ENCODE measurements around the gene CYP2A6.
"Not testable (repeated sequence)": the region's sequence is repeated elsewhere in the genome, so short reads cannot be mapped to it uniquely, and the experiment has no call there.

CYP2A6 gene

DNA sequence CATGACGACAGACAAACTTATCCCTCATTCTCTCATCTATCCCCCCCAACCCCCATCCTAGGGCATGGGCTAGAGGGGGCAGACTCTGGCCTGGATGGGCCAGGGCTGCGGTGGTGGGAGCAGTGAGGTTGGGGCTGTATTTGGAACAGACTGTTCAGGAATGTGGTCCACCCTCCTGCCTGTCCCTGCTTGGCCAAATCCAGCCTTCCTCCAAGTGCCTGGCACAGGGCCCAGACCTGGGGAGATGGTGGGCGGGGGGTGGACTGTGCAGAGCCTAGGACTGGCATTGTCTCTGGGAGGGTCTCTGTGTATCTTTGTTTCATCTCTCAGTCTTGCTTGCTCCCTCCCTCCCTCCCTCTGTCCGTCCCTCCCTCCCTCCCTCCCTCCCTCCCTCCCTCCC lies 37.1 kb downstream of the CYP2A6 start:
- Mint-ChIP-seq H3K9me3 (no peaks in the 10 kb centered on the region), H3K36me3 (ENCODE audit: low read depth) (peaks cover 3% of the 10 kb centered on the region), H3K4me3 (peak overlapping the region; percentile 49), H3K4me1 (ENCODE audit: low read depth) (peaks cover 40% of the 10 kb centered on the region), H3K27ac (no peak overlapping the region), H3K27me3 (peaks cover 3% of the 10 kb centered on the region)

DNA sequence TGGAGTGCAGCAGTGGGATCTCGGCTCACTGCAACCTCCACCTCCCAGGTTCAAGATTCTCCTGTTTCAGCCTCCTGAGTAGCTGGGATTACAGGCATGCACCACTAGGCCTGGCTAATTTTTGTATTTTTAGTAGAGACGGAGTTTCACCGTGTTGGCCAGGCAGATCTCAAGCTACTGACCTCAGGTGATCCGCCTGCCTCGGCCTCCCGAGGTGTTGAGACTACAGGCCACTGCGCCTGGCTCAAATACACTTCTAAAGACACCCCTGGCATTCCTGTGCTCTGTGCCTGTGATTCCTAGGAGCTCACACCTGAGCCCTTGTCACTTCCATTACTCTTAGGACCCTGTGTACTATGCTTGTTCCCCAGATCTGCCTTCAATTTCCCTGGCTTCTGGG lies 37.7 kb downstream of the CYP2A6 start:
- not testable (repeated sequence) for H3K9me3 Mint-ChIP-seq; H3K27ac Mint-ChIP-seq; H3K36me3 Mint-ChIP-seq (ENCODE audit: low read depth); H3K27me3 Mint-ChIP-seq
- Mint-ChIP-seq H3K4me1 (ENCODE audit: low read depth) (peaks cover 39% of the 10 kb centered on the region), H3K4me3 (peak overlapping the region; percentile 49)

DNA sequence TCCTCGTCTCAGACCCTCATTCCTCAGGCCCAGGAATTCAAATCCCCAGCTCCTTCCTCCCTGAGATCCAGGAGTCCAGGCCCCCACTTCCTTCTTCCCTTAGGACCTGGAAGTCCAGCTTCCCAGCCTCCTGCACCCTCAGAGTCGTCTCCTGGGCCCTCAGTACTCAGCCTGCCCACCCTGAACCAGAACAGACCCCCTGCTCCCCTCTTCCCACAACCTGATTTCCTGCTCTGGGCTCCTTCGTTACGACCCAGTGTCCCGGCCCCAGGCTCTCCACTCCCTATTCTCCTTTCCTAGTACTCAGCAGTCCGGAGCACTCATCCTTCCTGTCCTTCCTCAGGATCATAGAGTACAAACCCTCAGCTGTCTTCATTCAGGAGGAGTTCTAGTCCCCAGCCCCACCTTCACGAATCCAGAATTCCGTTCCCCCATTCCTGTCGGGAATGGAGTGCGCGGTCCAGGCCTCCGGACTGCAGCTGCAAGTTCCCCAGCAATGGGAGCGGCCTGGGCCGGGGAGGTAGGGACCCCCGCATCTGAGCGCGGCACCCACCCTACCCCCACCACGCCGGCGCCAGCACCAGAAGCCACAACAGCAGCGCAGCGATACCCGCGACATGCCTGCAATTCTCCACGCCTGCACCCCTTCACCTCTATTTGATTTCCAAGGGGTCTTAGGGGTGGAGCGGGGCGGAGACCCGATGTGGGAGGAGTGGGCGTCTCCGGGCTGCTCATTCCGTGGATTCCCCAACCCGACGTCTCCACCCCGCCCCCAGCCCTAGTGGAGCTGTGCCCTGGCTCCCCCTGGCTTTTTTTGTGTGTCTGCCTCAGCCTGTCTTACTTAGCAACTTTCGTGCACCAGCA lies 38.5 kb downstream of the CYP2A6 start:
- Mint-ChIP-seq H3K9me3 (no peaks in the 10 kb centered on the region), H3K36me3 (ENCODE audit: low read depth) (peaks cover 13% of the 10 kb centered on the region), H3K27ac (peak overlapping the region; percentile 31), H3K4me1 (ENCODE audit: low read depth) (peaks cover 47% of the 10 kb centered on the region), H3K4me3 (peak overlapping the region; percentile 82), H3K27me3 (peaks cover 3% of the 10 kb centered on the region)

DNA sequence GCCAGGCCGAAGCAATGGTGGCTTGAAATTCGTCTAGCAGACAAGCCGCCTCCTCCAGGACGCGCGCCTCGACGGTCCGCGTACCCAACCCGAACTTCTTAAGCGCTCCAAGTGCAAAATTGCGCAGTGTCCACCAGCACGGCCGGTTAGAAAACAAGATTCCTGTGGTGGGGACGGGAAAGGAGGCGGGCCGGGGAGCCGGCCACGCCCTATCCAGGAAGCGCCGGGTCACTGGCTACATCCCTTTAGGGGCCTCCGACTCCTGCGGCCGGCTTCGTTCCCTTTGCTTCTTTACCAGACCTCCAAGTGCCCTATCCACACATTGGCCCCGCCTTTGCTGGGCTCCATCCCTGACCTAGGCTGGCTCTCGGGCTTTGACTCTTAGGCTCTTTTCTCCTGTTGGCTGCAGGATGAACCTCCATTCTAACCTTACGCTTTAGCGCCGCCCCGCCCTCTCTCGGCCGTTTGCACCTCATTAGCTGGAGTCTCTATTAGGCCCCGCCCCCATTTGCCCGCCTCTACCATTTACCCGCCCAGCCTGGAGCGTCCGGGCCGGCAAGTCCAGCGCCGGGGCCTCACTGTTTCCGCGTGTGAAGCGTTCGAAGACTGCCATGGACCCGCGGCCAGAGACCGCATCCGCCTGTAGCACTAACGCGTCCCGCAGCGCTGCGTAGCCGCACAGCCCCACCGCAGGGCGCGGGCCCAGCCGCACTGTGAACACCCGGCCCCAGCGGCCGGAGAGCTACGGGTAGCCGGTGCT lies 39.4 kb downstream of the CYP2A6 start:
- Mint-ChIP-seq H3K36me3 (ENCODE audit: low read depth) (peaks cover 14% of the 10 kb centered on the region), H3K4me3 (peak overlapping the region; percentile 82), H3K27ac (peak overlapping the region; percentile 31), H3K4me1 (ENCODE audit: low read depth) (peaks cover 56% of the 10 kb centered on the region)
- H3K9me3 Mint-ChIP-seq, H3K27me3 Mint-ChIP-seq: not testable (repeated sequence)

GRCh38 chr19:40810160-40810559 lies 40.1 kb downstream of the CYP2A6 start:
- peaks cover 15% of the 10 kb centered on the region for H3K36me3 Mint-ChIP-seq (ENCODE audit: low read depth)
- peak overlapping the region; percentile 26 for H3K27ac Mint-ChIP-seq
- H3K4me3 Mint-ChIP-seq, result peak overlapping the region; percentile 37

GRCh38 chr19:40809358-40810086 lies 40.7 kb downstream of the CYP2A6 start:
- Mint-ChIP-seq H3K36me3 (ENCODE audit: low read depth) (peaks cover 21% of the 10 kb centered on the region), H3K4me1 (ENCODE audit: low read depth) (peaks cover 69% of the 10 kb centered on the region), H3K27ac (peak overlapping the region; percentile 26), H3K4me3 (no peak overlapping the region), H3K27me3 (peaks cover 3% of the 10 kb centered on the region), H3K9me3 (no peaks in the 10 kb centered on the region)

More at GRCh38 chr19:40810160-40810559, 40.1 kb downstream of the CYP2A6 start:
- Mint-ChIP-seq H3K4me1 (ENCODE audit: low read depth) (peaks cover 62% of the 10 kb centered on the region), H3K27me3 (peaks cover 3% of the 10 kb centered on the region), H3K9me3 (no peaks in the 10 kb centered on the region)

GRCh38 chr19:40808497-40808896 lies 41.8 kb downstream of the CYP2A6 start:
- H3K9me3 Mint-ChIP-seq, result no peaks in the 10 kb centered on the region
- H3K4me1 Mint-ChIP-seq (ENCODE audit: low read depth), result peaks cover 79% of the 10 kb centered on the region
- no peak overlapping the region for H3K4me3 Mint-ChIP-seq
- peaks cover 3% of the 10 kb centered on the region for H3K27me3 Mint-ChIP-seq
- H3K36me3 Mint-ChIP-seq (ENCODE audit: low read depth), result peaks cover 30% of the 10 kb centered on the region
- peak overlapping the region; percentile 36 for H3K27ac Mint-ChIP-seq

- Mint-ChIP-seq H3K4me1 (ENCODE audit: low read depth) (peaks cover 84% of the 10 kb centered on the region), H3K27me3 (peaks cover 3% of the 10 kb centered on the region), H3K36me3 (ENCODE audit: low read depth) (peaks cover 30% of the 10 kb centered on the region), H3K4me3 (no peak overlapping the region), H3K27ac (peak overlapping the region; percentile 97), H3K9me3 (no peaks in the 10 kb centered on the region)
Observed at GRCh38 chr19:40808021-40808325, 42.3 kb downstream of the CYP2A6 start.

GRCh38 chr19:40807147-40808020 lies 42.9 kb downstream of the CYP2A6 start:
- H3K4me1 Mint-ChIP-seq (ENCODE audit: low read depth), result peaks cover 85% of the 10 kb centered on the region
- H3K9me3 Mint-ChIP-seq, result no peaks in the 10 kb centered on the region
- H3K27me3 Mint-ChIP-seq, result no peaks in the 10 kb centered on the region
- H3K4me3 Mint-ChIP-seq, result peak overlapping the region; percentile 73
- peak overlapping the region; percentile 97 for H3K27ac Mint-ChIP-seq
- peaks cover 31% of the 10 kb centered on the region for H3K36me3 Mint-ChIP-seq (ENCODE audit: low read depth)

DNA sequence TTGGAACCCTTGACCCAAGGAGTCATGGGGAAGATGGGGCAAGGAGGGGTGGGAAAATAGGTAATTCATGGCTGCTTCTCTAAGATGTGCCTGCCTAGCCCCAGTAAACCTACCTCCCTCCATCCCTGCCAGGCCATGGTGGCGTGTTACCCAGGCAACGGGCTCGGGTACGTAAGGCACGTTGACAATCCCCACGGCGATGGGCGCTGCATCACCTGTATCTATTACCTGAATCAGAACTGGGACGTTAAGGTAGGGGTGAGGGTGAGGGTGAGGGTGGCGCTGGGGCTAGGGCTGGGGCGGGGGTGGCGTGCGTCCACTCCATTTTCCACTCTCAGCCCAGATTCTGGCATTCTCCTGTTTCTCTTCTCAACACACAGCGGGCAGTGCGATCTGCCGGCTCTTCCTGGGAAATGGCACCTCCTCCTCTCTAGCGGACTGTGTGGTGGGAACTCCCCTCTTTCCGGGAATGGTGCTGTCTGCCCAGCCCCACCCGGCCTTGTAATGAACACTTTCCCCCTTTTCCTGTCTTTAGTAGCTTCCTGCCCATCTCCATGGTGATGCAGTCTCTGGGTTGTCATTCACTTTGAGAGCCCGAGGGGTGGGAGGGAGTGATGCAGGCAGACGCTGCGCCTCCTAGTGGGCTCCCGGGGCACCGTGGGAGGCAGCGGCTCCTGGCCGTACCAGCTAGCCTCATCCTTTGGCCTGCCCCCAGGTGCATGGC lies 43.7 kb downstream of the CYP2A6 start:
- Mint-ChIP-seq H3K4me1 (ENCODE audit: low read depth) (peaks cover 86% of the 10 kb centered on the region), H3K36me3 (ENCODE audit: low read depth) (peaks cover 39% of the 10 kb centered on the region), H3K9me3 (no peaks in the 10 kb centered on the region), H3K27ac (peak overlapping the region; percentile 97), H3K4me3 (peak overlapping the region; percentile 73), H3K27me3 (no peaks in the 10 kb centered on the region)

GRCh38 chr19:40805258-40805868 lies 44.9 kb downstream of the CYP2A6 start:
- peak overlapping the region; percentile 95 for H3K4me3 Mint-ChIP-seq
- no peaks in the 10 kb centered on the region for H3K9me3 Mint-ChIP-seq
- H3K27me3 Mint-ChIP-seq, result no peaks in the 10 kb centered on the region
- peaks cover 89% of the 10 kb centered on the region for H3K4me1 Mint-ChIP-seq (ENCODE audit: low read depth)
- H3K27ac Mint-ChIP-seq, result peak overlapping the region; percentile 97
- H3K36me3 Mint-ChIP-seq (ENCODE audit: low read depth), result peaks cover 45% of the 10 kb centered on the region

- Mint-ChIP-seq H3K27ac (peak overlapping the region; percentile 97), H3K27me3 (no peaks in the 10 kb centered on the region), H3K4me1 (ENCODE audit: low read depth) (peaks cover 88% of the 10 kb centered on the region), H3K9me3 (no peaks in the 10 kb centered on the region), H3K36me3 (ENCODE audit: low read depth) (peaks cover 51% of the 10 kb centered on the region), H3K4me3 (peak overlapping the region; percentile 95)
Observed at GRCh38 chr19:40804783-40805242, 45.4 kb downstream of the CYP2A6 start.
